Heart left ventricle (tissue), 16 donors: ENCODE results near the gene FEN1. TPM values are rescaled to one million over a fixed set of nuclear protein-coding genes. Genes with fewer than 3 reads are reported as not detected.

ENCODE experiments used
- ATAC-seq, 4 donors: fragments of 200-7000 bp; cut with Tn5 transposase; one replicate each; pipeline ENCODE4 v1.9.1; 2020 to 2022; ENCODE audit warnings: moderate library complexity in 4 of 4, mild to moderate bottlenecking in 3 of 4, moderate number of reproducible peaks in 1 of 4
- DNase-seq, 5 donors: peaks; one replicate each; pipeline ENCODE4 v3.0.0-alpha.2; 2020
- H3K27ac ChIP-seq, 12 donors: fragments of 200-600 bp; sonication (generic) in 4 of 12; one replicate each; pipeline versions ENCODE4 v1.5.0 to v1.8.0; 2016 to 2022; ENCODE audit warnings: mild to moderate bottlenecking in 2 of 12
- H3K27me3 ChIP-seq, 9 donors: fragments of 200-600 bp; sonication (generic) in 2 of 9; one replicate each; pipeline versions ENCODE4 v1.5.1 to v1.8.0; 2016 to 2022; ENCODE audit warnings: mild to moderate bottlenecking in 3 of 9
- H3K36me3 ChIP-seq, 9 donors: fragments of 200-600 bp; sonication (generic) in 2 of 9; one replicate each; pipeline versions ENCODE4 v1.5.0 to v1.8.0; 2018 to 2022; ENCODE audit warnings: mild to moderate bottlenecking in 2 of 9
- H3K4me1 ChIP-seq, 12 donors: fragments of 200-600 bp; sonication (generic) in 4 of 12; one replicate each; pipeline versions ENCODE4 v1.5.0 to v1.8.0; 2016 to 2022; ENCODE audit warnings: mild to moderate bottlenecking in 3 of 12
- H3K4me3 ChIP-seq, 12 donors: fragments of 200-600 bp; sonication (generic) in 4 of 12; one replicate each; pipeline versions ENCODE4 v1.5.0 to v1.8.0; 2017 to 2022; ENCODE audit warnings: mild to moderate bottlenecking in 9 of 12, moderate library complexity in 4 of 12
- H3K9me3 ChIP-seq, 12 donors: fragments of 200-600 bp; sonication (generic) in 4 of 12; one replicate each; pipeline versions ENCODE4 v1.5.0 to v1.8.0; 2016 to 2022; ENCODE audit warnings: mild to moderate bottlenecking in 1 of 12
- POLR2A ChIP-seq, 2 donors: fragments of 450-650 bp; IDR thresholded peaks; one replicate each; pipeline ENCODE4 v1.6.1; 2017; ENCODE audit warnings: antibody characterized with exemption in 2 of 2, mild to moderate bottlenecking in 2 of 2, moderate library complexity in 2 of 2
- WGBS, 4 donors: extraction: QIAGEN DNeasy Blood & Tissue Kit in 2 of 4; methylation state at CpG; one replicate each; pipeline versions ENCODE4 v1.1.5 to v1.1.7; 2013 to 2018; 5-methylcytosine and 5-hydroxymethylcytosine counted together
- intact Hi-C, 10 donors: fragments of 100-400 bp; cut with DNase I; formaldehyde crosslinking; loops; one replicate each; pipeline versions ENCODE4 v1.11.1 to v1.14.2; 2022
- polyA plus RNA-seq, 2 donors: library from polyadenylated mRNA; stranded (reverse); fragments of 200-250 nt; gene quantifications; one replicate each; pipeline ENCODE4 v1.2.3, GENCODE V29; 2013
- total RNA-seq, 9 donors: library from RNA; depleted of rRNA in 2 of 9; stranded (reverse); fragments of >200 nt in 2 of 9; fragmentation: NEBNext Ultra II Directional in 3 of 9; extraction: Animal tissue kit (Norgen Biotek cat#: 25700) in 3 of 9; gene quantifications; one replicate each; pipeline versions ENCODE4 v1.1.0 to v1.2.4, GENCODE V29; 2016 to 2023
- TF ChIP-seq, protein P1 (sequence below), 12 donors: fragments of 200-600 bp; sonication (generic) in 4 of 12; IDR thresholded peaks; one replicate each; pipeline versions ENCODE4 v1.5.0 to v1.8.0; 2018 to 2022; ENCODE audit warnings: antibody characterized with exemption in 12 of 12, mild to moderate bottlenecking in 5 of 12
- donor health status: ischemic (EF 13 %, LVEDD 7.1; RV severe dilation, severe dysfunction).
- donor health status: healthy with polysubstance abuse.
- donor health status: DM: no; HTN: yes; CAD: no.
- donor health status: DM: no; HTN: no; CAD: no.
- donor health status: ischemic (EF 25% LVEDD 6.9; RV normal size, moderate dysfunction).
- donor health status: ischemic (EF 25% LVEDD 5.7; RV mildly dilated, moderate dysfunction).
- donor health status: healthy.
- donor health status: DM: yes; HTN: yes; CAD: no.
- donor health status: ischemic (EF 35%, LVEDD 5.7; RV mildly dilated, moderate dysfunction).
- donor health status: nonischemic (EF 11% LVEDD 7.7; RV severe dilation, severe dysfunction).
- donor health status: DM: yes; HTN: yes; CAD: no.
- donor health status: PGD.
- donor health status: ischemic (EF 29% LVEDD 5.4; RV normal size, mild dysfunction).
- donor health status: nonischemic (EF 23%, LVEDD 6.1; RV moderate dilation, normal function).

Gene FEN1
- total and polyA plus RNA-seq, 11 donors, result 2.6 to 13.7 (median 6.8) TPM

DNA sequence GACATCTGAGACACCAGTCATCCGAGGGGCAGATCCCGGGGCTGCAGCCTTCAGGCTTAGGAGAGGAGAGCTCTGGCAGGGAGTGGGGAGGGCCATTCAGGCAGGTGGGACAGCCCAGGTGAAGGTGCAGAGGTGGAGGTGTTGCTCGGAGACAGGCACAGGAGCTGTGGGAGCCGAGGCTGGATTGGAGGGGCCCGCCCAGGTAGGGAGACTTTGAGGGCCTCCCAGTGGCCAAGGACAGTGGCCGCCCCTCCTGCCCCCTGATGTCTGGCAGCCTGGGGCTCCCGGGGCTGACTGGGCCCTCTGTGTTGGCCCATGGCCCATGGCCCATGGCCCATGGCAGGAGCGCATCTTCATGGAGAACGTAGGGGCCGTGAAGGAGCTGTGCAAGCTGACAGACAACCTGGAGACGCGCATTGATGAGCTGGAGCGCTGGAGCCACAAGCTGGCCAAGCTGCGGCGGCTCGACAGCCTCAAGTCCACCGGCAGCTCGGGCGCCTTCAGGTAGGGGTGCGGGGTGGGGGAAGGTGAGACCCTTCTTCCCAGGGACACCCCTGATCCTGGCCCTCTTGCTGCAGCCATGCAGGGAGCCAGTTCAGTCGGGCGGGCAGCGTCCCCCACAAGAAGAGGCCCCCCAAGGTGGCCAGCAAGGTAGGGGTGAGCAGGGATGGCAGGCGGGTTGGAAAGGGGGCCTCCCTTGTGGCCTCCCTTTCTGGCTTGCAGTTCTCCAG is 13.6 kb upstream of the FEN1 start:
- H3K27me3 ChIP-seq, result no peaks in the 10 kb centered on the region
- intact Hi-C loops, result no loop called here
- H3K27ac ChIP-seq, result no peak overlapping the region
- H3K4me1 ChIP-seq, result peaks cover 0 to 12% (median 8%) of the 10 kb centered on the region in 12 donors
- H3K4me3 ChIP-seq, result no peak overlapping the region
- WGBS, 4 donors, result 86 to 91% (median 89%) methylated on average over 20 to 24 of the region's 24 CpGs
- H3K9me3 ChIP-seq, result no peaks in the 10 kb centered on the region
- H3K36me3 ChIP-seq, result peaks cover 0 to 10% (median 0%) of the 10 kb centered on the region in 9 donors
- no peak for ATAC-seq
- no peak for TF ChIP-seq POLR2A (IDR thresholded peaks at IDR 0.05)
- TF ChIP-seq, protein P1, sequence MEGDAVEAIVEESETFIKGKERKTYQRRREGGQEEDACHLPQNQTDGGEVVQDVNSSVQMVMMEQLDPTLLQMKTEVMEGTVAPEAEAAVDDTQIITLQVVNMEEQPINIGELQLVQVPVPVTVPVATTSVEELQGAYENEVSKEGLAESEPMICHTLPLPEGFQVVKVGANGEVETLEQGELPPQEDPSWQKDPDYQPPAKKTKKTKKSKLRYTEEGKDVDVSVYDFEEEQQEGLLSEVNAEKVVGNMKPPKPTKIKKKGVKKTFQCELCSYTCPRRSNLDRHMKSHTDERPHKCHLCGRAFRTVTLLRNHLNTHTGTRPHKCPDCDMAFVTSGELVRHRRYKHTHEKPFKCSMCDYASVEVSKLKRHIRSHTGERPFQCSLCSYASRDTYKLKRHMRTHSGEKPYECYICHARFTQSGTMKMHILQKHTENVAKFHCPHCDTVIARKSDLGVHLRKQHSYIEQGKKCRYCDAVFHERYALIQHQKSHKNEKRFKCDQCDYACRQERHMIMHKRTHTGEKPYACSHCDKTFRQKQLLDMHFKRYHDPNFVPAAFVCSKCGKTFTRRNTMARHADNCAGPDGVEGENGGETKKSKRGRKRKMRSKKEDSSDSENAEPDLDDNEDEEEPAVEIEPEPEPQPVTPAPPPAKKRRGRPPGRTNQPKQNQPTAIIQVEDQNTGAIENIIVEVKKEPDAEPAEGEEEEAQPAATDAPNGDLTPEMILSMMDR (IDR thresholded peaks at IDR 0.05), result no peak
- peak in 1 of 5 donors; percentile 57 for DNase-seq

DNA sequence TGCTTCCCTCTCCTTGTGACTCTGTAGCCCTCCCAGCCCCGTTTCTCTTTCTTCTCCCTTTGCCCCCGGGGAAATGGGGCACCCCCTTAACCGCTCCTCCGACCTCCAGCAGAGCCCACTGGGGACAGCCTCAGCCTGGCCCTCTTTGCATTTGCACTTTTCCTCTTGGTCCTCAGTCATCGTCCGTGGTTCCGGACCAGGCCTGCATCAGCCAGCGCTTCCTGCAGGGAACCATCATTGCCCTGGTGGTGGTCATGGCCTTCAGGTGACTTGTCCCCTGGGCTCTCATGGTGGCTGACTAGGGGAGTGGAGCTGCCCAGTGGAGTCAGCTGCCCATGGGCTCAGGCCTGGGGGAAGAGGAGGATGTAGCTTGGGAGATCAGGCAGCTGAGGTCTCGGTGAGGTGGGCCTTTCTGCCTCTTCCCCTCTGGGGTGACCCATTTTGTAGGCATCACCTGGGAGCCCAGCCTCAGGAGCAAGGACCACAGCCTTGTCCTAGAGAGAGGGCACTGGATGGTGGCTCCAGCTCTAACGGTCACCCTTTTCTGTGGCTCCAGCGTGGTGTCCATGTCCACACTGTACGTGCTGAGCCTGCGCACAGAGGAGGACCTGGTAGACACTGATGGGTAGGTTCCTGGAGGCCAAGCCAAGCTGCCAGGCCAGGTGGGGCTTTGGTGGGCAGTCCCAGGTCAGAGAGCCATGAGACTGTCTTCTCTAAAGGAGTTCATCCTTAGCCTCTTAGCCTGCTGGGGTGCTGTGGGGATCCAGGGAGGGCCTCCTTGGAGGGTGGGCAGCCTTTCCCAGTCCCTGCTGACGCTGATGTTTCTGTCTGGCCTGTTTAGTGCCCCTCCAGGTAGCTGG is 12.8 kb upstream of the FEN1 start:
- no peaks in the 10 kb centered on the region for H3K27me3 ChIP-seq
- TF ChIP-seq, protein P1 (IDR thresholded peaks at IDR 0.05), result no peak
- TF ChIP-seq POLR2A (IDR thresholded peaks at IDR 0.05), result no peak
- H3K4me1 ChIP-seq, result peaks cover 0 to 12% (median 8%) of the 10 kb centered on the region in 12 donors
- no peak for ATAC-seq
- 87 to 94% (median 90%) methylated on average over 12 to 14 of the region's 14 CpGs for WGBS, 4 donors
- no peak overlapping the region for H3K4me3 ChIP-seq
- H3K27ac ChIP-seq, result no peak overlapping the region
- intact Hi-C loops, result no loop called here
- no peaks in the 10 kb centered on the region for H3K9me3 ChIP-seq
- peak in 1 of 5 donors; percentile 56 for DNase-seq
- H3K36me3 ChIP-seq, result peaks cover 0 to 18% (median 7%) of the 10 kb centered on the region in 9 donors

DNA sequence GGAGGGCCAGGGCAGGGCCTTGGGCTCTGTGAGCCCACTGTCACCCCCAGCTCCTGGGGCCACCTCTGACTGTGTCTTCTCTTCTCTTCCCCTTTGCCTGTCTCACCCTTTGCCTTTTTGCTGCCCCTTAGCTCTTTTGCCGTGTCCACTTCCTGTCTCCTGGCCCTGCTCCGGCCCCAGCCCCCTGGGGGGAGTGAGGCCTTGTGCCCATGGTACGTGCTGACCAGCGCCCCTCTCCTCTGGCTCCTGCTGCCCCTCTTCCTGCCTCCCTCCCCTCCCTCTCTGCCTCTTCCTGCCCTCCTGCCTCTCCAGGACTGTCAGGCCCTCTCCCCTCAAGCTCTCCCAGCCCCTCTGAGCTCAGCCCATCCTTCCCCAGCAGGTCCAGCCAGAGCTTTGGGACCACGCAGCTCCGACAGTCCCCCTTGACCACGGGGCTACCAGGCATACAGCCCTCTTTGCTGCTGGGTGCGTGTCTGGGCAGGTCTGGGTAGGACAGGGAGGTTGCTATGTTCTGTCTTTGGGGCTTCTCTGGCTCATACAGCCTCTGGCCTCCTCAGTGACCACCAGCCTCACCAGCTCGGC is 12.0 kb upstream of the FEN1 start:
- intact Hi-C loops, result no loop called here
- ATAC-seq (no peak), DNase-seq (peak in 1 of 5 donors; percentile 32)
- WGBS, 4 donors, result 81 to 83% (median 82%) methylated on average over 9 of the region's 9 CpGs
- Histone ChIP-seq H3K4me1 (peaks cover 0 to 12% (median 8%) of the 10 kb centered on the region in 12 donors), H3K27ac (no peak overlapping the region), H3K9me3 (no peaks in the 10 kb centered on the region), H3K36me3 (peaks cover 0 to 25% (median 14%) of the 10 kb centered on the region in 9 donors), H3K4me3 (no peak overlapping the region), H3K27me3 (no peaks in the 10 kb centered on the region)
- TF ChIP-seq, protein P1 (IDR thresholded peaks at IDR 0.05), result no peak
- TF ChIP-seq POLR2A (IDR thresholded peaks at IDR 0.05), result no peak

DNA sequence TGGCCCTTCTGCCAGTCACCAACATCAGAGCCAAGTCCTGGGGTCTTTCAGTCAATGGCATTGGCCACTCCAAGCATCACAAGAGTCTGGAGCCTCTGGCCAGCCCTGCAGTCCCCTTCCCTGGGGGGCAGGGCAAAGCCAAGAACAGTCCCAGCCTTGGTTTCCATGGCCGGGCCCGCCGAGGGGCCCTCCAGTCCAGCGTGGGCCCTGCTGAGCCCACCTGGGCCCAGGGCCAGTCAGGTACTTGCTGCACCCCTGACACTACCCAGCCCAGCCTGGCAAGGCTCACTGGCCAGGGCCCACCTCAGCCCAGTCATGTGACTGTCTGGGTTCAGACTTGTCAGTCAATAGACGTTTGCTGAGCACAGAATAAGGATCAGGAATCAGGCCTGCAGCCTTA is 11.1 kb upstream of the FEN1 start:
- H3K27ac ChIP-seq, result no peak overlapping the region
- 60 to 93% (median 82%) methylated on average over 2 to 5 of the region's 5 CpGs for WGBS, 4 donors
- DNase-seq (peak in 1 of 5 donors; percentile 51), ATAC-seq (no peak)
- H3K27me3 ChIP-seq, result no peaks in the 10 kb centered on the region
- H3K4me1 ChIP-seq, result peaks cover 0 to 12% (median 8%) of the 10 kb centered on the region in 12 donors
- TF ChIP-seq POLR2A (IDR thresholded peaks at IDR 0.05), result no peak
- TF ChIP-seq, protein P1 (IDR thresholded peaks at IDR 0.05), result no peak
- no peak overlapping the region for H3K4me3 ChIP-seq
- no peaks in the 10 kb centered on the region for H3K9me3 ChIP-seq
- H3K36me3 ChIP-seq, result peaks cover 0 to 35% (median 23%) of the 10 kb centered on the region in 9 donors
- intact Hi-C loops, result no loop called here
